BLaER1 treated with 17β-estradiol and CSF1 and Interleukin-3, amounts not matched to agents 10 nM and 100 nM (cell line): Measurements from ENCODE around the gene INTS15.

Experiments
- H3K27ac ChIP-seq, 11 experiments: shearing (Covaris generic); formaldehyde crosslinking; 2 replicates each; pipeline ENCODE4 v1.8.1; 2022
- H3K27me3 ChIP-seq, 11 experiments: shearing (Covaris generic); formaldehyde crosslinking; 2 replicates each; pipeline ENCODE4 v1.8.1; 2022
- H3K36me3 ChIP-seq, 11 experiments: shearing (Covaris generic); formaldehyde crosslinking; 2 replicates each; pipeline ENCODE4 v1.8.1; 2022
- H3K4me1 ChIP-seq, 10 experiments: shearing (Covaris generic); formaldehyde crosslinking; 2 replicates each; pipeline ENCODE4 v1.8.1; 2022
- H3K4me2 ChIP-seq, 11 experiments: shearing (Covaris generic); formaldehyde crosslinking; 2 replicates each; pipeline ENCODE4 v1.8.1; 2022
- H3K4me3 ChIP-seq, 10 experiments: shearing (Covaris generic); formaldehyde crosslinking; 2 replicates each; pipeline ENCODE4 v1.8.1; 2022
- H3K9ac ChIP-seq, 11 experiments: shearing (Covaris generic); formaldehyde crosslinking; 2 replicates each; pipeline ENCODE4 v1.8.1; 2022
- H3K9me3 ChIP-seq, 11 experiments: shearing (Covaris generic); formaldehyde crosslinking; replicated peaks in 1 of 11; 2 replicates each; pipeline ENCODE4 v1.8.1; 2022
- H4K20me1 ChIP-seq, 11 experiments: shearing (Covaris generic); formaldehyde crosslinking; 2 replicates each; pipeline ENCODE4 v1.8.1; 2022
- Cebpa-rat ChIP-seq, 11 experiments: shearing (Covaris generic); IDR thresholded peaks; 2 replicates each; pipeline ENCODE4 v1.8.1; 2022

Gene INTS15

DNA sequence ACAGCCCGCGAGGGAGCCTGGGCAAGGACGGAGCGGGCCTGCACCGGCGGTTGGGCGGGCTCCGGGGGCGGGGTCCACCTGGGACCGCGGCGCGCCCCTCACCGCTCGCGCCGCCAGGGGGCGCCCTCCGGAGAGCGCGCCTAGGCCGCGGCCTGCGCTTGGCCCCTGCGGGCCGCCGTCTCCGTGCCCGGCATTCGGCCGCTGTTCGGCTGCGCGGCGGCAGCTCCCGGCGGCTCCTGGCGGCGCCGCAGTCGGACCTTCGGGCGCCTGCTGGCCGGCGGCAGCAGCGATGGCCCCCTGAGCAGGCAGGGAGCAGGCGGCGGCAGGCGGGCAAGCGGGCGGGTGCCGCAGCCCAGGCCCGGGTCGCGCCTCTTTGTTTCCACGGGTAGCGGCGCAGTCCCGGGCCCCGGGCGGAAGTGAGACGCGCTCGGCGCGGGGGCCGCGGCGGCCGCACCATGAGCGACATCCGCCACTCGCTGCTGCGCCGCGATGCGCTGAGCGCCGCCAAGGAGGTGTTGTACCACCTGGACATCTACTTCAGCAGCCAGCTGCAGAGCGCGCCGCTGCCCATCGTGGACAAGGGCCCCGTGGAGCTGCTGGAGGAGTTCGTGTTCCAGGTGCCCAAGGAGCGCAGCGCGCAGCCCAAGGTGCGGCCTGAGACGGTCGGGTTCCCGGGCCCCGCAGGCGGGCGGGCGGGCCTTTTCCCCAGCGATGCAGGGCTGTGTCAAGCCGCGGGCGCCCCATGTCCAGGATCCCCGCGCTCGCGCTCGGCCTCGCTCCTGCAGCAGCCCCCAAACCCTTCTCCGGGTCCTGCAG, at the start of gene INTS15:
INTS15 (plus strand) TSS at position 193 of the 816 bp plus-strand sequence; CDS start at position 456, 263 bp downstream.
- TF ChIP-seq Cebpa-rat (IDR thresholded peaks at IDR 0.05): no peak
- peaks cover 0 to 50% (median 38%) of the 10 kb centered on the region in 11 experiments; a peak in 18 of 22 replicates for H4K20me1 ChIP-seq
- peak within 1 kb of the TSS; percentile 89 to 99 (median 95) for H3K9ac ChIP-seq
- H3K36me3 ChIP-seq: peaks cover 51 to 78% (median 60%) of the 10 kb centered on the region in 11 experiments
- H3K4me3 ChIP-seq: peak within 1 kb of the TSS; percentile 75 to 98 (median 92)
- peak within 1 kb of the TSS; percentile 85 to 99 (median 93) for H3K4me2 ChIP-seq
- H3K27me3 ChIP-seq: no peaks in the 10 kb centered on the region
- 0 out of 22 replicates have a peak, but pooled peaks cover 0 to 3% (median 0%) of the 10 kb centered on the region in 11 experiments for H3K9me3 ChIP-seq
- H3K27ac ChIP-seq: peak within 1 kb of the TSS; percentile 83 to 99 (median 96)
- peaks cover 18 to 24% (median 20%) of the 10 kb centered on the region in 10 experiments for H3K4me1 ChIP-seq

DNA sequence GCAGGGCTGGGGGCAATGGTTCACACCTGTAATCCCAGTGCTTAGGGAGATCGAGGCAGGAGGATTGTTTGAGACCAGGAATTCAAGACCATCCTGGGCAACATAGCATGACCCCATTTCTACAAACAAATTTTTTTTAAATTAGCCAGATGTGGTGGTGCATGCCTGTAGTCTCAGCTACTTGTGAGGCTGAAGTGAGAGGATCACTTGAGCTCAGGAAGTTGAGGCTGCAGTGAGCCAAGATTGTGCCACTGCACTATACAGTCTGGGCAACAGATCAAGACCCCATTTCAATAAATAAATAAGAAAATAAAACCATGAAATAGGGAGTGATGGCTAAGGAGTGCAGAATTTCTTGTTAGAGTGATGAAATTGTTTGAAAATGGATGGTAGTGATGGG, 47.5 kb upstream of the INTS15 start:
- Histone ChIP-seq H4K20me1 (no peaks in the 10 kb centered on the region), H3K27ac (peak overlapping the region in 7 of 11 experiments; percentile 22 to 89 (median 52); a peak in 9 of 22 replicates), H3K27me3 (no peaks in the 10 kb centered on the region), H3K9ac (peak overlapping the region in 1 of 11 experiments; percentile 4; a peak in 1 of 22 replicates), H3K4me1 (peaks cover 27 to 100% (median 85%) of the 10 kb centered on the region in 10 experiments), H3K36me3 (no peaks in the 10 kb centered on the region), H3K9me3 (no peaks in the 10 kb centered on the region), H3K4me2 (peak overlapping the region in 10 of 11 experiments; percentile 41 to 93 (median 77); a peak in 19 of 22 replicates), H3K4me3 (no peak overlapping the region)
- TF ChIP-seq Cebpa-rat (IDR thresholded peaks at IDR 0.05): no peak

DNA sequence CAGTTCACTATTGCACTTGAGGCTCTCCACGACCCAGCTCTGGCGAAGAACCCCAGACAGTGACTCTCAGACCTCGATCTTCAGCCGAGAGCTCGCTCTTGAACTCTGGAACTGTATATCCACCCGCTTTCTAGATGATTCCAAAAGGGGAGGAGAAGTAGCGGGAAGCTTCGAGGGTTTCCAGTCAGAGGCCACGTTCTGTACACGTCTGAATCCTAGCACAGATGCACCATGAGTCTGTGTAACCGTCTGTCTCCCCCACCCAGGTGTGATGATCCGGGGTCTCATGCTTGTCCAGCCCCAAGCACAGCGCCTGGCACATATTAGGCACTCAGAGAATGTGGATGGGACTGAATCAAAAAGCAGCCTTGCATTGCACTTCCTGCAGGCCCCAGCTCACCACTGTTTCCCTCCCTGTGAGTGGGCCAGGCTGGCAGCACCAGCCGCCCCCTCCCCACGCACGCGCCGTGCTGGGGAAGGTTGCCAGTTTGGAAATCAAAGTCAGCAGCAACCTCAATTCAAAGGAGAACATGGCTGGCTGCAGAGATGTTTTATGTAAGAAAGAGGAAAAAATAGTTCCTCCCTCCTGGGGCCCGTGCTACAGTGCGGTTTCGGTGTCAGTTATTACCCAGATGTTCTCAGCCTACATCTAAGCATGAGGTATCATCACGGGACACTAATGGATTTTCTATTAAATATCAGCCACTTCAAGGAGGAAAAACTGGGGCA, 44.3 kb upstream of the INTS15 start:
- H3K27me3 ChIP-seq: no peaks in the 10 kb centered on the region
- H3K27ac ChIP-seq: peak overlapping the region; percentile 21 to 89 (median 78); a peak in 21 of 22 replicates
- H3K4me2 ChIP-seq: peak overlapping the region; percentile 68 to 93 (median 82)
- H3K36me3 ChIP-seq: no peaks in the 10 kb centered on the region
- peak overlapping the region in 4 of 10 experiments; percentile 3 to 46 (median 14); a peak in 6 of 20 replicates for H3K4me3 ChIP-seq
- no peaks in the 10 kb centered on the region for H4K20me1 ChIP-seq
- H3K4me1 ChIP-seq: peaks cover 27 to 100% (median 77%) of the 10 kb centered on the region in 10 experiments
- no peaks in the 10 kb centered on the region for H3K9me3 ChIP-seq
- peak overlapping the region in 10 of 11 experiments; percentile 18 to 78 (median 64); a peak in 18 of 22 replicates for H3K9ac ChIP-seq
- TF ChIP-seq Cebpa-rat (IDR thresholded peaks at IDR 0.05): peak in 2 of 11 experiments; percentile 27 to 78; a peak in 3 of 22 replicates

DNA sequence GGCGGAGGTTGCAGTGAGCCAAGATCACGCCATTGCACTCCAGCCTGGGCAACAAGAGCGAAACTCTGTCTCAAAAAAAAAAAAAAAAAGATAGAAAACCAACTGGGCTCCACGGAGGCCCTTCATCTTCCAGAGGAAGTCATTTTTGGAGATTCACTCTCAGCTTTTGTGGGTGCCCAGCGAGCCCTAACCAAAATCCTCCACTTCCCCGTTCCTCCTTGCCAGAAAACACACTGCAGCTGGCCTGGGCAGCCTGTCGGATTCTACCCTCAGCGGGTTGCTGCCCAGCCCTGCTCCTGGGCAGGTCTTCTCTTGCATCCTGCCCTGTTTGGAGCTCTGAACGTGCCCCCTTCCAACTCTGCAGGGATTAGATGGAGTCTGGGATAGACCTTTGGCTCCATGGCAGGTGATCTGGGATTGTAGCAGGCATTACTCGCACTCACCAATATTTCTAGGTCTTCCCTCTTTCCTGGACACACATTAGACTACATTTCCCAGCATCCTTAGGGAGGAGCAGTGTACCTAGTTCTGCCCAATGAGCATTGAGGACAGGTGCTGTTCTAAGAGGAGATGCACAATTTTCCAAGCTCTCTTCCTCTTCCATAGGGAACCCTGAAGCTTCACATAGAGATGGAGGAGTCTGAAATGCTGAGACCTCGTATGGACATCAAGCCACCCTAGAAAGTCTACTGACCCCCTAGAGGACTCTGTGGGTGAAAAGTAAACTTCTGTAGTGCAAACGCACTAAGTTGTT, 43.1 kb upstream of the INTS15 start:
- TF ChIP-seq Cebpa-rat (IDR thresholded peaks at IDR 0.05): no peak
- H3K4me1 ChIP-seq: peaks cover 27 to 96% (median 73%) of the 10 kb centered on the region in 10 experiments
- peak overlapping the region in 10 of 11 experiments; percentile 2 to 89 (median 80); a peak in 18 of 22 replicates for H3K27ac ChIP-seq
- no peaks in the 10 kb centered on the region for H4K20me1 ChIP-seq
- H3K9me3 ChIP-seq: no peaks in the 10 kb centered on the region
- H3K27me3 ChIP-seq: no peaks in the 10 kb centered on the region
- no peaks in the 10 kb centered on the region for H3K36me3 ChIP-seq
- H3K9ac ChIP-seq: peak overlapping the region in 9 of 11 experiments; percentile 18 to 78 (median 65); a peak in 15 of 22 replicates
- peak overlapping the region in 5 of 10 experiments; percentile 3 to 37 (median 23); a peak in 5 of 20 replicates for H3K4me3 ChIP-seq
- H3K4me2 ChIP-seq: peak overlapping the region; percentile 68 to 93 (median 82)

DNA sequence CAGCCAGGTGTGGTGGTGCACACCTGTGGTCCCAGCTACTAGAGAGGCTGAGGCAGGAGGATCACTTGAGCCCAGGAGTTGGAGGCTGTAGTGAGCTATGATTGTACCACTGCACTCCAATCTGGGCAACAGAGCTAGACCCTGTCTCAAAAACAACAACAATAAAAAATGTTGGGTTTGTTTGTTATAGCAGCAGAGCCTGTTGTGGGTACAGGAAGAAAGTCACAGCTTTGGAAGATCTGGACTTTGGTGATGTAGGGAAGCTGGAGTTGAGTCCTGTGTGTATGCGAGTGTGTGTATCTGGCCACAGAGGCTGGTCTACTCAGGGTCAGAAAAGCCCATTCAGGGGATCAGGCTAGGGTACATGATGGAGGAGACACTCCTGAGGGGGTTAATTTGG, 42.4 kb upstream of the INTS15 start:
- peaks cover 27 to 89% (median 69%) of the 10 kb centered on the region in 10 experiments for H3K4me1 ChIP-seq
- no peak for TF ChIP-seq Cebpa-rat (IDR thresholded peaks at IDR 0.05)
- H3K9ac ChIP-seq: no peak overlapping the region
- H3K27me3 ChIP-seq: no peaks in the 10 kb centered on the region
- H3K9me3 ChIP-seq: no peaks in the 10 kb centered on the region
- no peaks in the 10 kb centered on the region for H4K20me1 ChIP-seq
- peak overlapping the region in 5 of 11 experiments; percentile 77 to 93 (median 83); a peak in 8 of 22 replicates for H3K4me2 ChIP-seq
- H3K27ac ChIP-seq: peak overlapping the region in 7 of 11 experiments; percentile 0 to 89 (median 83); a peak in 8 of 22 replicates
- H3K36me3 ChIP-seq: no peaks in the 10 kb centered on the region
- no peak overlapping the region for H3K4me3 ChIP-seq

DNA sequence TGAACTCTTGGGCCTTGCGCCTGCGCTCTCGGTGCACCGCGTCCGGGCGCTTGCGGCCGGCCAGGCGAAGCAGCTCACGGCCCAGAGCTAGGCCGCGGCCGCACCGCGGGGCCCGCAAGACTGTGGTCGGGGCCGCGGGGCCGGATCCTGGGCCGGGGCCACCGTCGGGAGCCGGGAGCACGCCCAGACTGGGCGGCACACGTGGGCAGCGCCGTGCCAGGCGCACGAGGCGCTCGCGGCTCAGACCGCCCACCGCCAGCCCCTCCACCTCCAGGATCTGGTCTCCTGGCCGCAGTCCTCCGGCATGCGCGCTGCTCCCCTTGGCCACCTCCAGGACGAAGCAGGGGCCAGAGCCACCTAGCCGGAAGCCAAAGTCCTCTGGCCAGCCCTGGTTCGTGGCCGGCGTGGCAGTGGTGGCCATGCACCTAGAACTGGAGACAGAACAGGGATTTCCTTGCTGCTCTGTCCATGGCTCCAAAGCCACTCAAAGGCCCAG, 38.8 kb upstream of the INTS15 start, which contains the start of gene GRID2IP:
GRID2IP (minus strand) TSS at position 446 of the 496 bp plus-strand sequence; CDS start at position 421, 25 bp downstream.
- H3K27ac ChIP-seq: peak within 1 kb of the TSS in 4 of 11 experiments; percentile 28 to 89 (median 39); a peak in 6 of 22 replicates
- H4K20me1 ChIP-seq: no peaks in the 10 kb centered on the region
- no peak within 1 kb of the TSS for H3K9ac ChIP-seq
- TF ChIP-seq Cebpa-rat (IDR thresholded peaks at IDR 0.05): no peak
- no peaks in the 10 kb centered on the region for H3K36me3 ChIP-seq
- H3K4me1 ChIP-seq: peaks cover 17 to 88% (median 65%) of the 10 kb centered on the region in 10 experiments
- no peaks in the 10 kb centered on the region for H3K9me3 ChIP-seq
- H3K4me2 ChIP-seq: peak within 1 kb of the TSS in 6 of 11 experiments; percentile 44 to 73 (median 61); a peak in 9 of 22 replicates
- no peaks in the 10 kb centered on the region for H3K27me3 ChIP-seq
- no peak within 1 kb of the TSS for H3K4me3 ChIP-seq

DNA sequence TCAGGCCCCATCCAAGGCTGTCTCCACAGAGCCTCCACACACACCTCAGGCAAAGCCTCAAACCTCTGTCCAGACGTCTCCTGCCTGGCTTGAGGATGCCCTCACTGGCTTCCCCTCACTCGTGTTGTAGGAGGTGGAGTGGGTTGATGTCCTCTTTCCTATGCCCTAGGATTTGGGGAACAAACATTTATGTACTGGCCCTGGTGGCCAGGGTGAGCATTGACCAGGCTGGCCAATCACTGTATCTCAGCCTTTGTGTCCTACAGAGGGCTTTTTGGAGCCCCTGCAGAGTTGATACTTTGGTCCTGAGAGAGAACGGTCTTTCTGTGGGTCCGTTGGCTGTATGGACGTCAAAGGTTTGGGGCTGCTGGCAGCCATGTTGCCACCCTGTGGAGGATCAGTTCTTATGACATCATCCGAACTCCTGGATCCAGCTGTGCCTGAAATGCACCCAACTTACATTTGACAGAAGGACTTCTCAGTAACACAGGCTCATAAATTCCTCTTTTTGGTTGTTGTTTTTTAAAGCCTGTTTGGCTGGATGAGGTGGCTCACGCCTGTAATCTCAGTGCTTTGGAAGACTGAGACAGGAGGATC, 36.3 kb upstream of the INTS15 start:
- H3K36me3 ChIP-seq: no peaks in the 10 kb centered on the region
- H3K9me3 ChIP-seq: no peaks in the 10 kb centered on the region
- TF ChIP-seq Cebpa-rat (IDR thresholded peaks at IDR 0.05): no peak
- no peak overlapping the region for H3K4me3 ChIP-seq
- H3K27ac ChIP-seq: peak overlapping the region in 8 of 11 experiments; percentile 45 to 92 (median 85); a peak in 15 of 22 replicates
- H4K20me1 ChIP-seq: no peaks in the 10 kb centered on the region
- no peaks in the 10 kb centered on the region for H3K27me3 ChIP-seq
- peak overlapping the region in 9 of 11 experiments; percentile 10 to 83 (median 75); a peak in 14 of 22 replicates for H3K4me2 ChIP-seq
- peak overlapping the region in 3 of 11 experiments; percentile 13 to 75 (median 21); a peak in 4 of 22 replicates for H3K9ac ChIP-seq
- peaks cover 21 to 87% (median 70%) of the 10 kb centered on the region in 10 experiments for H3K4me1 ChIP-seq
